Esophagus muscularis mucosa (tissue), 4 donors: ENCODE results near the gene MCHR2. TPM values are rescaled to one million over a fixed set of nuclear protein-coding genes. Genes with fewer than 3 reads are reported as not detected.

Source experiments
- DNase-seq: peaks from one replicate; pipeline ENCODE4 v3.0.0-alpha.2; 2017; ENCODE audit errors: extremely low spot score
- H3K27ac ChIP-seq, 4 donors: fragments of 200-600 bp; sonication (generic); replicated peaks in 1 of 4; 1 replicate in 3 of 4; 2 replicates in 1 of 4; pipeline ENCODE4 v1.5.1; 2016 to 2019; ENCODE audit warnings: mild to moderate bottlenecking in 1 of 4
- H3K27me3 ChIP-seq, 4 donors: fragments of 200-600 bp; sonication (generic); one replicate each; pipeline versions ENCODE4 v1.5.1 to v1.6.0; 2016 to 2019
- H3K36me3 ChIP-seq, 4 donors: fragments of 200-600 bp; sonication (generic); one replicate each; pipeline ENCODE4 v1.5.1; 2016 to 2019
- H3K4me1 ChIP-seq, 4 donors: fragments of 200-600 bp; sonication (generic); one replicate each; pipeline ENCODE4 v1.5.1; 2016 to 2019
- H3K4me3 ChIP-seq, 4 donors: fragments of 200-600 bp; sonication (generic); 1 replicate in 2 of 4; 2 replicates in 2 of 4; pipeline ENCODE4 v1.5.1; 2016 to 2019; ENCODE audit warnings: mild to moderate bottlenecking in 4 of 4, moderate library complexity in 1 of 4
- H3K9me3 ChIP-seq, 4 donors: fragments of 200-600 bp; sonication (generic); 1 replicate in 3 of 4; 2 replicates in 1 of 4; pipeline ENCODE4 v1.5.1; 2016 to 2019
- EP300 ChIP-seq: sonication (generic); formaldehyde crosslinking; IDR thresholded peaks from one replicate; pipeline ENCODE4 v1.6.1; 2017; ENCODE audit warnings: antibody characterized with exemption
- POLR2A ChIP-seq: fragments of 450-650 bp; IDR thresholded peaks from one replicate; pipeline ENCODE4 v1.6.1; 2017; ENCODE audit warnings: antibody characterized with exemption, moderate library complexity, mild to moderate bottlenecking, low read depth
- POLR2AphosphoS5 ChIP-seq, 2 donors: sonication (generic); formaldehyde crosslinking; IDR thresholded peaks; one replicate each; pipeline ENCODE4 v1.6.1; 2017; ENCODE audit warnings: antibody characterized with exemption in 2 of 2
- WGBS: methylation state at CpG from one replicate; pipeline ENCODE4 v1.1.5; 2018; 5-methylcytosine and 5-hydroxymethylcytosine counted together
- intact Hi-C: fragments of 100-400 bp; cut with DNase I; formaldehyde crosslinking; loops from one replicate; pipeline ENCODE4 v1.15.1; 2023
- total RNA-seq, 4 donors: library from RNA; depleted of rRNA; stranded (reverse); fragments of >200 nt; gene quantifications; one replicate each; pipeline versions ENCODE4 v1.1.0 to v1.2.1, GENCODE V29; 2016
- TF ChIP-seq, protein P1 (sequence below), 3 experiments: fragments of 200-600 bp in 2 of 3; fragments of 450-650 bp in 1 of 3; sonication (generic) in 2 of 3; IDR thresholded peaks; one replicate each; pipeline ENCODE4 v1.5.1; 2017 to 2019; ENCODE audit warnings: antibody characterized with exemption in 3 of 3, mild to moderate bottlenecking in 2 of 3, moderate library complexity in 1 of 3

Gene MCHR2
- total RNA-seq, 4 donors from 2014 or later, result not detected

DNA sequence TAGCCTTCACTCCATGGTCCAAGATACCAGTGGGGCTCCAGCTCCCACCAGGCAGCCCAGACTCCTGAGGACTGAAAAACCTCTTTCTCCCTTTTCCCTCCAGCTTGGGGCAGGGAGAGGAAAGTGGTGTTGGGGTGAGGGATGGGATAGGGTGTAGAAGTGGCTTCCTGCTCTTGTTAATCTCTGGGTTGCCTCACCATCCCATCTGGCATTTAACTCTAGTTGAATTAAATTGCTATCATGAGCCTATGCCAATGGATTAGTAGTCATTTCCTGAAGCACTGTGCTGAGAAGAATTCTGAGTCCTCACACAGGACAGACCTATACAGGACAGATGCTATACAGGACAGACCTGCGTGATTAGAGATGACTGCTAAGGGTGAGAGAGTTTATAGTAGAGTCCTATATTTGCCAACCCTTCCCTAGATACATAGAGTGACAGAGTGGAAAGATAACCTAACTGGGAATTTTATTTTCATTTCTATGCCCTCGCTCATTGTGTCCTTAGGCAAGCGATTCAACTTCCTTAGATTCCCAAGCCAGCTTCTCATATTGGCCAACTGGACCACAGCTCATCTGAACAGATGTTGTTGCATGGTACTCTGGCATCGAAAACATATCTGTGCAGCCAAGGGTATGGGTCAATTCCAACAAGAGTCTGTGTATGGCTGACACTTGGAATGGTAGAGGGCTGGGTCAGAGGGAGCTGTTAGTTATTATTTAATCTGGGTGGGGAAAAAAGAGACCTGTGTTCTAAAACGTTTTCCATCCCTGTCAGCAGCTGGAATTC, 42.8 kb downstream of the MCHR2 start:
- no peaks in the 10 kb centered on the region for H3K27me3 ChIP-seq
- no peaks in the 10 kb centered on the region for H3K4me1 ChIP-seq
- WGBS, result 68% methylated on average over 5 of the region's 5 CpGs
- H3K36me3 ChIP-seq, result no peaks in the 10 kb centered on the region
- no peaks in the 10 kb centered on the region for H3K9me3 ChIP-seq
- no peak overlapping the region for H3K27ac ChIP-seq
- intact Hi-C loops, result no loop called here
- DNase-seq, result no peak
- TF ChIP-seq, protein P1, sequence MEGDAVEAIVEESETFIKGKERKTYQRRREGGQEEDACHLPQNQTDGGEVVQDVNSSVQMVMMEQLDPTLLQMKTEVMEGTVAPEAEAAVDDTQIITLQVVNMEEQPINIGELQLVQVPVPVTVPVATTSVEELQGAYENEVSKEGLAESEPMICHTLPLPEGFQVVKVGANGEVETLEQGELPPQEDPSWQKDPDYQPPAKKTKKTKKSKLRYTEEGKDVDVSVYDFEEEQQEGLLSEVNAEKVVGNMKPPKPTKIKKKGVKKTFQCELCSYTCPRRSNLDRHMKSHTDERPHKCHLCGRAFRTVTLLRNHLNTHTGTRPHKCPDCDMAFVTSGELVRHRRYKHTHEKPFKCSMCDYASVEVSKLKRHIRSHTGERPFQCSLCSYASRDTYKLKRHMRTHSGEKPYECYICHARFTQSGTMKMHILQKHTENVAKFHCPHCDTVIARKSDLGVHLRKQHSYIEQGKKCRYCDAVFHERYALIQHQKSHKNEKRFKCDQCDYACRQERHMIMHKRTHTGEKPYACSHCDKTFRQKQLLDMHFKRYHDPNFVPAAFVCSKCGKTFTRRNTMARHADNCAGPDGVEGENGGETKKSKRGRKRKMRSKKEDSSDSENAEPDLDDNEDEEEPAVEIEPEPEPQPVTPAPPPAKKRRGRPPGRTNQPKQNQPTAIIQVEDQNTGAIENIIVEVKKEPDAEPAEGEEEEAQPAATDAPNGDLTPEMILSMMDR (IDR thresholded peaks at IDR 0.05), result no peak
- TF ChIP-seq POLR2AphosphoS5 (IDR thresholded peaks at IDR 0.05), result no peak
- TF ChIP-seq POLR2A, result no peak
- no peak for TF ChIP-seq EP300
- no peak overlapping the region for H3K4me3 ChIP-seq

DNA sequence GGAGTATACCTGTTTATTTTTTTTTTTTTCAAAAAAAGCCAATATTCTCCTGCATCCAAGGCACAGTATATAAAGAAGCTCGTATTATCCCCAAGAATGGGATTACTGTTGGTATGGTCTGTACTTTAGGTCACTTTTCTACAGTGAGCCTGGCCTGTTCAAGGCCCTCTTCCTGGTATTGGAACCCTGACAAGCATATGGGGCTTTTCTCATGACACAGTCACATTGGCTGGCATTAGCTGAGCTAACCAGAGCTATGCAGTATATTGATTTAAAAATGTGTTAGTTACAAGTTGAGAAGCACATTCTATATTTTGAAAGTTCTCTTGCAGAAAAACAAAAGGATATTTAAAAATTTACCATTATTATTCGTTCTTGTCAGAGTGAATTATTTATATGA, 48.0 kb downstream of the MCHR2 start:
- no peaks in the 10 kb centered on the region for H3K4me1 ChIP-seq
- no peaks in the 10 kb centered on the region for H3K9me3 ChIP-seq
- intact Hi-C loops, result no loop called here
- TF ChIP-seq POLR2A (no peak), POLR2AphosphoS5 (IDR thresholded peaks at IDR 0.05) (no peak), EP300 (no peak)
- TF ChIP-seq, protein P1 (IDR thresholded peaks at IDR 0.05), result no peak
- H3K27me3 ChIP-seq, result no peaks in the 10 kb centered on the region
- WGBS, result 60% methylated on average over 2 of the region's 2 CpGs
- no peaks in the 10 kb centered on the region for H3K36me3 ChIP-seq
- DNase-seq, result no peak
- no peak overlapping the region for H3K27ac ChIP-seq
- H3K4me3 ChIP-seq, result no peak overlapping the region

DNA sequence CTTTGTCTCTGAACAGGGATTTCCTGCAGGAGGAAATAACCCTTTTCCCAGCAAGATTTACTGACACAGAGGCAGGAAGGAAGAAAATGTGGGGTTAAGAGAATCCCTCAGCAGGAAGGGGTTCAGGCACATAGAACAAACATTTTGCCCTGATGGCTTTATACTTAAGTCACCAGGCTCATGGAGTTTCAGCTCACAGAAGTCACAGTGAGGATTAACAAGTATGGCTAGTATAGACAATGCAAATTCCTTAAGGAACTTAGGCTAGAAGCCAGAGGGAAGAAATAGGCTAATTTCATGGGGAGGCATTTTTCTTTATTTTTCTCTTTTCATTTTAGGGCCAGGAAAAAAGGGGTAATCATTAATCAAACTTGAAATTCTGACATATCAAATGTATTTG, 50.2 kb downstream of the MCHR2 start:
- TF ChIP-seq POLR2AphosphoS5 (IDR thresholded peaks at IDR 0.05), result no peak
- no peak for TF ChIP-seq POLR2A
- TF ChIP-seq EP300, result no peak
- TF ChIP-seq, protein P1 (IDR thresholded peaks at IDR 0.05), result no peak
- no peak overlapping the region for H3K4me3 ChIP-seq
- no peaks in the 10 kb centered on the region for H3K9me3 ChIP-seq
- H3K4me1 ChIP-seq, result no peaks in the 10 kb centered on the region
- intact Hi-C loops, result no loop called here
- DNase-seq, result no peak
- H3K27ac ChIP-seq, result no peak overlapping the region
- H3K27me3 ChIP-seq, result no peaks in the 10 kb centered on the region
- H3K36me3 ChIP-seq, result no peaks in the 10 kb centered on the region

GRCh38 chr6:99940582-99940981, 53.4 kb downstream of the MCHR2 start:
- DNase-seq, result no peak
- Histone ChIP-seq H3K36me3 (no peaks in the 10 kb centered on the region), H3K4me3 (no peak overlapping the region), H3K4me1 (no peaks in the 10 kb centered on the region), H3K27ac (no peak overlapping the region), H3K27me3 (no peaks in the 10 kb centered on the region), H3K9me3 (no peaks in the 10 kb centered on the region)
- intact Hi-C loops, result no loop called here
- 86% methylated on average over 2 of the region's 2 CpGs for WGBS
- TF ChIP-seq, protein P1 (IDR thresholded peaks at IDR 0.05), result no peak
- no peak for TF ChIP-seq EP300
- TF ChIP-seq POLR2AphosphoS5 (IDR thresholded peaks at IDR 0.05), result no peak
- TF ChIP-seq POLR2A, result no peak

GRCh38 chr6:99933129-99933528, 60.9 kb downstream of the MCHR2 start:
- no peak overlapping the region for H3K27ac ChIP-seq
- no peaks in the 10 kb centered on the region for H3K36me3 ChIP-seq
- no peaks in the 10 kb centered on the region for H3K9me3 ChIP-seq
- TF ChIP-seq POLR2A, result no peak
- no peak for TF ChIP-seq EP300
- TF ChIP-seq, protein P1 (IDR thresholded peaks at IDR 0.05), result no peak
- TF ChIP-seq POLR2AphosphoS5 (IDR thresholded peaks at IDR 0.05), result no peak
- intact Hi-C loops, result no loop called here
- no peaks in the 10 kb centered on the region for H3K27me3 ChIP-seq
- DNase-seq, result no peak
- no peaks in the 10 kb centered on the region for H3K4me1 ChIP-seq
- H3K4me3 ChIP-seq, result no peak overlapping the region
